Neural progenitor cell (in vitro differentiated cells): ENCODE results near the gene CPT1B. TPM values are rescaled to one million over a fixed set of nuclear protein-coding genes. Genes with fewer than 3 reads are reported as not detected.

ENCODE experiments used
- DNase-seq: peaks from one replicate; pipeline ENCODE4 v3.0.0-alpha.2; 2016; ENCODE audit warnings: low spot score
- H2AFZ ChIP-seq: fragments of 200-600 bp; sonication (generic); replicated peaks from 2 replicates; pipeline ENCODE4 v1.6.1; 2016; ENCODE audit warnings: antibody characterized with exemption
- H3F3A ChIP-seq: fragments of 200-600 bp; sonication (generic); 2 replicates; pipeline ENCODE4 v1.6.1; 2016; ENCODE audit warnings: antibody characterized with exemption, low read depth
- H3K27ac ChIP-seq: fragments of 200-600 bp; sonication (generic); 2 replicates; pipeline ENCODE4 v1.5.1; 2016; ENCODE audit warnings: mild to moderate bottlenecking
- H3K27me3 ChIP-seq: fragments of 200-600 bp; sonication (generic); 2 replicates; pipeline ENCODE4 v1.6.1; 2016; ENCODE audit warnings: mild to moderate bottlenecking, moderate library complexity
- H3K36me3 ChIP-seq: fragments of 200-600 bp; sonication (generic); 2 replicates; pipeline ENCODE4 v1.5.1; 2016
- H3K4me1 ChIP-seq: fragments of 200-600 bp; sonication (generic); 2 replicates; pipeline ENCODE4 v1.6.1; 2016; ENCODE audit warnings: mixed run types
- H3K4me2 ChIP-seq: fragments of 200-600 bp; sonication (generic); 2 replicates; pipeline ENCODE4 v1.6.1; 2016
- H3K4me3 ChIP-seq: fragments of 200-600 bp; sonication (generic); 2 replicates; pipeline ENCODE4 v1.5.1; 2016
- H3K79me2 ChIP-seq: fragments of 200-600 bp; sonication (generic); 2 replicates; pipeline ENCODE4 v1.6.1; 2016; ENCODE audit warnings: low read depth
- H3K9ac ChIP-seq: fragments of 200-600 bp; sonication (generic); 2 replicates; pipeline ENCODE4 v1.6.1; 2016
- H3K9me3 ChIP-seq: fragments of 200-600 bp; sonication (generic); 2 replicates; pipeline ENCODE4 v1.5.1; 2016; ENCODE audit warnings: low read depth
- H4K20me1 ChIP-seq: fragments of 200-600 bp; sonication (generic); 2 replicates; pipeline ENCODE4 v1.6.1; 2016; ENCODE audit warnings: low read depth
- H3K27ac Mint-ChIP-seq: 3 replicates; pipeline ENCODE4 v1.8.0; 2021; ENCODE audit warnings: mixed read lengths
- H3K27me3 Mint-ChIP-seq: 2 replicates; pipeline ENCODE4 v1.8.0; 2022; ENCODE audit warnings: low read depth, mild to moderate bottlenecking, inconsistent platforms, moderate library complexity, mixed read lengths; ENCODE audit not compliant: insufficient read depth
- H3K36me3 Mint-ChIP-seq: 3 replicates; pipeline ENCODE4 v1.8.0; 2021; ENCODE audit warnings: mixed read lengths
- H3K4me1 Mint-ChIP-seq: 3 replicates; pipeline ENCODE4 v1.8.0; 2021; ENCODE audit warnings: mixed read lengths
- H3K4me3 Mint-ChIP-seq: 3 replicates; pipeline ENCODE4 v1.8.0; 2021; ENCODE audit warnings: mild to moderate bottlenecking, moderate library complexity, mixed read lengths
- H3K9me3 Mint-ChIP-seq: 3 replicates; pipeline ENCODE4 v1.8.0; 2020; ENCODE audit warnings: mixed read lengths
- CTCF ChIP-seq: fragments of 200-600 bp; sonication (generic); IDR thresholded peaks from 2 replicates; pipeline ENCODE4 v1.5.1; 2017; ENCODE audit warnings: antibody characterized with exemption, mild to moderate bottlenecking
- EZH2 ChIP-seq: fragments of 200-600 bp; sonication (generic); IDR thresholded peaks from 2 replicates; pipeline ENCODE4 v1.6.1; 2017; ENCODE audit warnings: antibody characterized with exemption, mild to moderate bottlenecking, moderate library complexity
- EZH2phosphoT487 ChIP-seq: fragments of 200-600 bp; sonication (generic); IDR thresholded peaks from 2 replicates; pipeline ENCODE4 v1.6.1; 2017; ENCODE audit warnings: antibody characterized with exemption
- total RNA-seq: library from RNA; depleted of rRNA; stranded (reverse); fragments of >200 nt; gene quantifications from 2 replicates; pipeline ENCODE4 v1.2.3, GENCODE V29; 2015; ENCODE audit warnings: low replicate concordance

Gene CPT1B
- total RNA-seq, 1 donor from 2014 or later: 33.9 TPM

GRCh38 chr22:50569041-50569459, 9.2 kb downstream of the CPT1B start:
- Mint-ChIP-seq H3K4me3 (no peak overlapping the region), H3K4me1 (peaks cover 2% of the 10 kb centered on the region), H3K36me3 (peaks cover 16% of the 10 kb centered on the region), H3K9me3 (no peaks in the 10 kb centered on the region), H3K27ac (no peak overlapping the region), H3K27me3 (no peaks in the 10 kb centered on the region)
- no peak overlapping the region for H3K4me2 ChIP-seq
- H3K27ac ChIP-seq: no peak overlapping the region
- no peaks in the 10 kb centered on the region for H3K4me1 ChIP-seq
- DNase-seq: no peak
- TF ChIP-seq EZH2phosphoT487: no peak
- TF ChIP-seq EZH2: no peak
- no peak for TF ChIP-seq CTCF
- H3K79me2 ChIP-seq: no peaks in the 10 kb centered on the region
- peaks cover 10% of the 10 kb centered on the region for H3K27me3 ChIP-seq
- H3K9ac ChIP-seq: no peak overlapping the region
- no peaks in the 10 kb centered on the region for H4K20me1 ChIP-seq
- H2AFZ ChIP-seq: no peak overlapping the region
- no peaks in the 10 kb centered on the region for H3K9me3 ChIP-seq
- H3K36me3 ChIP-seq: no peaks in the 10 kb centered on the region
- no peak overlapping the region for H3K4me3 ChIP-seq
- no peaks in the 10 kb centered on the region for H3F3A ChIP-seq

- no peaks in the 10 kb centered on the region for H3K9me3 ChIP-seq
- peaks cover under 1% of the 10 kb centered on the region for H3K4me1 ChIP-seq
- Mint-ChIP-seq H3K4me1 (peaks cover 5% of the 10 kb centered on the region), H3K27ac (no peak overlapping the region), H3K27me3 (peaks cover 3% of the 10 kb centered on the region), H3K4me3 (no peak overlapping the region), H3K9me3 (no peaks in the 10 kb centered on the region), H3K36me3 (peaks cover 16% of the 10 kb centered on the region)
- H3K27ac ChIP-seq: no peak overlapping the region
- TF ChIP-seq CTCF: no peak
- TF ChIP-seq EZH2phosphoT487: no peak
- no peak for TF ChIP-seq EZH2
- no peak overlapping the region for H3K4me2 ChIP-seq
- H3F3A ChIP-seq: no peaks in the 10 kb centered on the region
- no peak overlapping the region for H3K4me3 ChIP-seq
- no peak for DNase-seq
- peaks cover 14% of the 10 kb centered on the region for H3K27me3 ChIP-seq
- no peaks in the 10 kb centered on the region for H3K79me2 ChIP-seq
- no peak overlapping the region for H3K9ac ChIP-seq
- no peaks in the 10 kb centered on the region for H3K36me3 ChIP-seq
- H2AFZ ChIP-seq: no peak overlapping the region
- no peaks in the 10 kb centered on the region for H4K20me1 ChIP-seq
Measured at GRCh38 chr22:50568626-50569025, 9.6 kb downstream of the CPT1B start.

- no peak overlapping the region for H3K4me3 Mint-ChIP-seq
- H3K27ac ChIP-seq: no peak overlapping the region
- H3K27me3 Mint-ChIP-seq: peaks cover 6% of the 10 kb centered on the region
- peaks cover 5% of the 10 kb centered on the region for H3K4me1 ChIP-seq
- no peak overlapping the region for H3K27ac Mint-ChIP-seq
- H3K9me3 ChIP-seq: no peaks in the 10 kb centered on the region
- no peaks in the 10 kb centered on the region for H3K36me3 ChIP-seq
- H3K79me2 ChIP-seq: no peaks in the 10 kb centered on the region
- no peak overlapping the region for H3K9ac ChIP-seq
- DNase-seq: no peak
- peaks cover 5% of the 10 kb centered on the region for H3F3A ChIP-seq
- no peak overlapping the region for H3K4me2 ChIP-seq
- no peak overlapping the region for H3K4me3 ChIP-seq
- H3K36me3 Mint-ChIP-seq: peaks cover 16% of the 10 kb centered on the region
- peaks cover 20% of the 10 kb centered on the region for H3K27me3 ChIP-seq
- H4K20me1 ChIP-seq: no peaks in the 10 kb centered on the region
- TF ChIP-seq EZH2 (no peak), EZH2phosphoT487 (no peak), CTCF (no peak)
- H3K4me1 Mint-ChIP-seq: peaks cover 11% of the 10 kb centered on the region
- no peak overlapping the region for H2AFZ ChIP-seq
- no peaks in the 10 kb centered on the region for H3K9me3 Mint-ChIP-seq
Measured at GRCh38 chr22:50567721-50568252, 10.4 kb downstream of the CPT1B start.
